SK-N-SH (cell line): ENCODE measurements around the gene STARD13. TPM values are rescaled to one million over a fixed set of nuclear protein-coding genes. Genes with fewer than 3 reads are reported as not detected.

Experiments
- CTCF ChIA-PET: fragments of 300-600, 350-600 bp; formaldehyde crosslinking; extraction: SDS; loops from one replicate; lab custom pipeline; 2021; lab: Yijun Ruan, JAX
- POLR2A ChIA-PET: fragments of 350-600 bp; sonication (Branson Sonifier 250); formaldehyde crosslinking; extraction: SDS; loops from one replicate; lab custom pipeline; 2020; ENCODE audit warnings: antibody characterized with exemption, inconsistent platforms; lab: Yijun Ruan, JAX
- DNase-seq: peaks from one replicate; pipeline ENCODE4 v3.0.0; 2012
- H2AFZ ChIP-seq: fragments of 200-600 bp; sonication (generic); 2 replicates; pipeline ENCODE4 v1.8.1; 2016; ENCODE audit warnings: antibody characterized with exemption, mild to moderate bottlenecking, low read depth
- H3F3A ChIP-seq: fragments of 200-600 bp; sonication (generic); replicated peaks from 2 replicates; pipeline ENCODE3; 2016; ENCODE audit warnings: antibody characterized with exemption, mild to moderate bottlenecking; ENCODE audit not compliant: insufficient read depth
- H3K27ac ChIP-seq, 2 experiments: fragments of 200-500 bp in 1 of 2; fragments of 200-600 bp in 1 of 2; sonication (Bioruptor generic) in 1 of 2; sonication (generic), shearing (Covaris generic) in 1 of 2; 2 replicates each; pipeline versions ENCODE4 v1.5.1 to v1.6.1; 2014 to 2016; ENCODE audit warnings: low read depth in 2 of 2, inconsistent platforms in 1 of 2, low read length in 1 of 2, mild to moderate bottlenecking in 1 of 2, mixed read lengths in 1 of 2
- H3K27me3 ChIP-seq: fragments of 200-600 bp; sonication (generic), shearing (Covaris generic); 2 replicates; pipeline ENCODE4 v1.6.1; 2016; ENCODE audit warnings: mixed run types; ENCODE audit not compliant: insufficient read depth
- H3K36me3 ChIP-seq, 2 experiments: fragments of 200-500 bp in 1 of 2; fragments of 200-600 bp in 1 of 2; sonication (Bioruptor generic) in 1 of 2; sonication (generic) in 1 of 2; replicated peaks in 1 of 2; 2 replicates each; pipeline versions ENCODE3 to v1.5.1; 2014 to 2016; ENCODE audit warnings: low read length in 1 of 2, mild to moderate bottlenecking in 1 of 2; ENCODE audit not compliant: insufficient read depth in 2 of 2, control insufficient read depth in 1 of 2
- H3K4me1 ChIP-seq, 2 experiments: fragments of 200-500 bp in 1 of 2; fragments of 200-600 bp in 1 of 2; sonication (Bioruptor generic) in 1 of 2; sonication (generic), shearing (Covaris generic) in 1 of 2; 2 replicates each; pipeline versions ENCODE4 v1.5.1 to v1.6.1; 2014 to 2016; ENCODE audit warnings: low read depth in 1 of 2, low read length in 1 of 2, mixed run types in 1 of 2; ENCODE audit not compliant: insufficient read depth in 2 of 2, control insufficient read depth in 1 of 2
- H3K4me2 ChIP-seq: fragments of 200-600 bp; sonication (generic), shearing (Covaris generic); 2 replicates; pipeline ENCODE4 v1.6.1; 2017; ENCODE audit warnings: mixed run types
- H3K4me3 ChIP-seq, 2 experiments: fragments of 200-500 bp in 1 of 2; fragments of 200-600 bp in 1 of 2; sonication (Bioruptor generic) in 1 of 2; sonication (generic), shearing (Covaris generic) in 1 of 2; 2 replicates each; pipeline versions ENCODE4 v1.5.1 to v1.8.1; 2014 to 2016; ENCODE audit warnings: low read depth in 2 of 2, inconsistent platforms in 1 of 2, low read length in 1 of 2, mild to moderate bottlenecking in 1 of 2, mixed read lengths in 1 of 2, moderate library complexity in 1 of 2
- H3K79me2 ChIP-seq: fragments of 200-600 bp; sonication (generic); 2 replicates; pipeline ENCODE4 v1.8.1; 2017; ENCODE audit warnings: mild to moderate bottlenecking; ENCODE audit not compliant: insufficient read depth
- H3K9ac ChIP-seq: fragments of 200-600 bp; sonication (generic); 2 replicates; pipeline ENCODE4 v1.6.1; 2017; ENCODE audit warnings: mixed run types
- H3K9me2 ChIP-seq: fragments of 200-600 bp; sonication (generic); 2 replicates; pipeline ENCODE4 v1.6.1; 2017; ENCODE audit warnings: mixed run types
- H3K9me3 ChIP-seq: fragments of 200-600 bp; sonication (generic); 2 replicates; pipeline ENCODE4 v1.6.1; 2017; ENCODE audit warnings: mixed run types, mild to moderate bottlenecking, moderate library complexity
- H4K20me1 ChIP-seq: fragments of 200-600 bp; sonication (generic); 2 replicates; pipeline ENCODE4 v1.6.1; 2017; ENCODE audit warnings: mild to moderate bottlenecking, mixed run types; ENCODE audit not compliant: insufficient read depth
- FOSL2 ChIP-seq: IDR thresholded peaks from 2 replicates; pipeline ENCODE4 v1.4.0; 2012; ENCODE audit warnings: low read depth, mild to moderate bottlenecking, moderate library complexity, borderline replicate concordance
- FOXM1 ChIP-seq: IDR thresholded peaks from 2 replicates; pipeline ENCODE4 v1.4.0; 2012; ENCODE audit warnings: low read depth, mild to moderate bottlenecking
- GABPA ChIP-seq: IDR thresholded peaks from 2 replicates; pipeline ENCODE4 v1.4.0; 2012; ENCODE audit warnings: low read depth, mild to moderate bottlenecking
- GATA2 ChIP-seq: sonication (generic); formaldehyde crosslinking; IDR thresholded peaks from 2 replicates; pipeline ENCODE4 v1.5.0; 2020; ENCODE audit warnings: mild to moderate bottlenecking, missing genetic modification reagents
- IRF3 ChIP-seq: fragments of 150-350 bp; IDR thresholded peaks from 2 replicates; pipeline ENCODE4 v1.6.1; 2016; ENCODE audit warnings: mild to moderate bottlenecking, low read depth, low read length
- JUND ChIP-seq: IDR thresholded peaks from 2 replicates; pipeline ENCODE4 v1.4.0; 2012
- MEF2A ChIP-seq: IDR thresholded peaks from 2 replicates; pipeline ENCODE4 v1.4.0; 2012; ENCODE audit warnings: low read depth, borderline replicate concordance
- MXI1 ChIP-seq: IDR thresholded peaks from 2 replicates; pipeline ENCODE4 v1.6.1; 2012; ENCODE audit warnings: mild to moderate bottlenecking, low read depth, low read length, improper control_type of control experiment
- NRF1 ChIP-seq: IDR thresholded peaks from 2 replicates; pipeline ENCODE4 v1.6.1; 2012; ENCODE audit warnings: low read depth, mild to moderate bottlenecking, low read length
- RAD21 ChIP-seq: IDR thresholded peaks from 2 replicates; pipeline ENCODE4 v1.6.1; 2012; ENCODE audit warnings: mild to moderate bottlenecking, low read length
- RFX5 ChIP-seq: IDR thresholded peaks from 2 replicates; pipeline ENCODE4 v1.6.1; 2012; ENCODE audit warnings: mild to moderate bottlenecking, improper control_type of control experiment, low read length
- RXRA ChIP-seq: IDR thresholded peaks from 2 replicates; pipeline ENCODE4 v1.4.0; 2012; ENCODE audit warnings: low read depth, mild to moderate bottlenecking, borderline replicate concordance
- SMC3 ChIP-seq: IDR thresholded peaks from 2 replicates; pipeline ENCODE4 v1.6.1; 2012; ENCODE audit warnings: low read depth, low read length, improper control_type of control experiment
- TAF1 ChIP-seq: IDR thresholded peaks from 2 replicates; pipeline ENCODE4 v1.6.1; 2012; ENCODE audit warnings: low read depth, mild to moderate bottlenecking, low read length, moderate library complexity, borderline replicate concordance
- USF2 ChIP-seq: fragments of 150-350 bp; IDR thresholded peaks from 2 replicates; pipeline ENCODE4 v1.6.1; 2017; ENCODE audit warnings: antibody characterized with exemption, low read length, low read depth, borderline replicate concordance
- ZBTB33 ChIP-seq: IDR thresholded peaks from 2 replicates; pipeline ENCODE4 v1.4.0; 2012; ENCODE audit warnings: low read depth, borderline replicate concordance
- WGBS: methylation state at CpG from one replicate; pipeline ENCODE4 v1.1.6; 2017; ENCODE audit warnings: low lambda C conversion rate; 5-methylcytosine and 5-hydroxymethylcytosine counted together
- polyA plus RNA-seq, 3 experiments: library from polyadenylated mRNA; depleted of rRNA; stranded (reverse); fragments of >200 nt; gene quantifications; 2 replicates each; pipeline ENCODE4 v1.2.3, GENCODE V29; 2012
- TF ChIP-seq, protein P1 (sequence below): IDR thresholded peaks from 2 replicates; pipeline ENCODE4 v1.6.1; 2012; ENCODE audit warnings: mild to moderate bottlenecking, low read depth, low read length, moderate library complexity
- TF ChIP-seq, protein P2 (sequence below): IDR thresholded peaks from 2 replicates; pipeline ENCODE4; 2012
- TF ChIP-seq, protein P3 (sequence below): fragments of 200-600 bp; sonication (generic); IDR thresholded peaks from 2 replicates; pipeline ENCODE4 v1.6.1; 2017; ENCODE audit warnings: antibody characterized with exemption, mild to moderate bottlenecking, moderate library complexity

The STARD13 gene
- polyA plus RNA-seq, 1 of the 3 experiments (the other 2 are of a cell fraction): 5.7 TPM

DNA sequence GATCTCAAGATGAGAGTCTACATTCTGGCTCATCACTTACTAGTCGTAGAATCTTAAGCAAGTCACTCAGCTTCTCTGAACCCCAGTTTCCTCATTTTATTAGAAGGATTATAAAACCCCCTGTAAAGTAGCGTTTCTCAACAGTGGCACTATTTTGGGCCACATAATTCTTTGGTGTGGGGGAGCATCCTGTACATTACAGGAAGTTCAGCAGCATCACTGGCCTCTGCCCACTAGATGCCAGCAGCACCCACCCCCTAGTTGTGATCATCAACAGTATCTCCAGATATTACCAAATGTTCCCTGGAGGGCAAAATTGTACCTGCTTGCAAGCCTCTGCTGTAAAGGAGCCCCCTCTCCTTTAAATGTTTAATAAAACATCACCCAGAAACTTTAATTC lies 22.6 kb downstream of the STARD13 start:
- Histone ChIP-seq H3K27me3 (no peaks in the 10 kb centered on the region), H3K36me3 (no peaks in the 10 kb centered on the region), H3K4me1 (peaks cover 10 to 55% of the 10 kb centered on the region in 2 experiments; a peak in 2 of 4 replicates), H3K9me2 (no peaks in the 10 kb centered on the region), H3K4me2 (0 out of 2 replicates have a peak overlapping the region, but pooled peaks have one; percentile 7), H3K27ac (peak overlapping the region in 1 of 2 experiments; percentile 61; a peak in 2 of 4 replicates), H4K20me1 (no peaks in the 10 kb centered on the region), H3K9ac (no peak overlapping the region), H2AFZ (no peak overlapping the region), H3K9me3 (no peaks in the 10 kb centered on the region), H3K4me3 (no peak overlapping the region), H3K79me2 (peaks cover 87% of the 10 kb centered on the region), H3F3A (peaks cover 10% of the 10 kb centered on the region)
- DNase-seq: no peak
- TF ChIP-seq TAF1 (no peak), USF2 (no peak), MXI1 (no peak), FOXM1 (no peak), GABPA (no peak), GATA2 (CRISPR knock-in tag) (no peak), ZBTB33 (no peak), IRF3 (no peak), RAD21 (peak; percentile 59), MEF2A (no peak), RXRA (no peak), JUND (no peak), SMC3 (peak; percentile 34), RFX5 (no peak), NRF1 (no peak), FOSL2 (no peak)
- TF ChIP-seq, protein P1, sequence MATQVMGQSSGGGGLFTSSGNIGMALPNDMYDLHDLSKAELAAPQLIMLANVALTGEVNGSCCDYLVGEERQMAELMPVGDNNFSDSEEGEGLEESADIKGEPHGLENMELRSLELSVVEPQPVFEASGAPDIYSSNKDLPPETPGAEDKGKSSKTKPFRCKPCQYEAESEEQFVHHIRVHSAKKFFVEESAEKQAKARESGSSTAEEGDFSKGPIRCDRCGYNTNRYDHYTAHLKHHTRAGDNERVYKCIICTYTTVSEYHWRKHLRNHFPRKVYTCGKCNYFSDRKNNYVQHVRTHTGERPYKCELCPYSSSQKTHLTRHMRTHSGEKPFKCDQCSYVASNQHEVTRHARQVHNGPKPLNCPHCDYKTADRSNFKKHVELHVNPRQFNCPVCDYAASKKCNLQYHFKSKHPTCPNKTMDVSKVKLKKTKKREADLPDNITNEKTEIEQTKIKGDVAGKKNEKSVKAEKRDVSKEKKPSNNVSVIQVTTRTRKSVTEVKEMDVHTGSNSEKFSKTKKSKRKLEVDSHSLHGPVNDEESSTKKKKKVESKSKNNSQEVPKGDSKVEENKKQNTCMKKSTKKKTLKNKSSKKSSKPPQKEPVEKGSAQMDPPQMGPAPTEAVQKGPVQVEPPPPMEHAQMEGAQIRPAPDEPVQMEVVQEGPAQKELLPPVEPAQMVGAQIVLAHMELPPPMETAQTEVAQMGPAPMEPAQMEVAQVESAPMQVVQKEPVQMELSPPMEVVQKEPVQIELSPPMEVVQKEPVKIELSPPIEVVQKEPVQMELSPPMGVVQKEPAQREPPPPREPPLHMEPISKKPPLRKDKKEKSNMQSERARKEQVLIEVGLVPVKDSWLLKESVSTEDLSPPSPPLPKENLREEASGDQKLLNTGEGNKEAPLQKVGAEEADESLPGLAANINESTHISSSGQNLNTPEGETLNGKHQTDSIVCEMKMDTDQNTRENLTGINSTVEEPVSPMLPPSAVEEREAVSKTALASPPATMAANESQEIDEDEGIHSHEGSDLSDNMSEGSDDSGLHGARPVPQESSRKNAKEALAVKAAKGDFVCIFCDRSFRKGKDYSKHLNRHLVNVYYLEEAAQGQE: no peak
- TF ChIP-seq, protein P2, sequence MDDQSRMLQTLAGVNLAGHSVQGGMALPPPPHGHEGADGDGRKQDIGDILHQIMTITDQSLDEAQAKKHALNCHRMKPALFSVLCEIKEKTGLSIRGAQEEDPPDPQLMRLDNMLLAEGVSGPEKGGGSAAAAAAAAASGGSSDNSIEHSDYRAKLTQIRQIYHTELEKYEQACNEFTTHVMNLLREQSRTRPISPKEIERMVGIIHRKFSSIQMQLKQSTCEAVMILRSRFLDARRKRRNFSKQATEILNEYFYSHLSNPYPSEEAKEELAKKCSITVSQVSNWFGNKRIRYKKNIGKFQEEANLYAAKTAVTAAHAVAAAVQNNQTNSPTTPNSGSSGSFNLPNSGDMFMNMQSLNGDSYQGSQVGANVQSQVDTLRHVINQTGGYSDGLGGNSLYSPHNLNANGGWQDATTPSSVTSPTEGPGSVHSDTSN: no peak
- TF ChIP-seq, protein P3, sequence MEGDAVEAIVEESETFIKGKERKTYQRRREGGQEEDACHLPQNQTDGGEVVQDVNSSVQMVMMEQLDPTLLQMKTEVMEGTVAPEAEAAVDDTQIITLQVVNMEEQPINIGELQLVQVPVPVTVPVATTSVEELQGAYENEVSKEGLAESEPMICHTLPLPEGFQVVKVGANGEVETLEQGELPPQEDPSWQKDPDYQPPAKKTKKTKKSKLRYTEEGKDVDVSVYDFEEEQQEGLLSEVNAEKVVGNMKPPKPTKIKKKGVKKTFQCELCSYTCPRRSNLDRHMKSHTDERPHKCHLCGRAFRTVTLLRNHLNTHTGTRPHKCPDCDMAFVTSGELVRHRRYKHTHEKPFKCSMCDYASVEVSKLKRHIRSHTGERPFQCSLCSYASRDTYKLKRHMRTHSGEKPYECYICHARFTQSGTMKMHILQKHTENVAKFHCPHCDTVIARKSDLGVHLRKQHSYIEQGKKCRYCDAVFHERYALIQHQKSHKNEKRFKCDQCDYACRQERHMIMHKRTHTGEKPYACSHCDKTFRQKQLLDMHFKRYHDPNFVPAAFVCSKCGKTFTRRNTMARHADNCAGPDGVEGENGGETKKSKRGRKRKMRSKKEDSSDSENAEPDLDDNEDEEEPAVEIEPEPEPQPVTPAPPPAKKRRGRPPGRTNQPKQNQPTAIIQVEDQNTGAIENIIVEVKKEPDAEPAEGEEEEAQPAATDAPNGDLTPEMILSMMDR: peak; percentile 44
- POLR2A ChIA-PET: no interaction called here
- CTCF ChIA-PET: interaction anchor here (0.7 to 1.4 kb wide), 5 partner anchors 29 to 614 kb away, joined by 3 to 4 read pairs (median 3); no protein-coding TSS in a partner anchor
- WGBS: 96% methylated on average over 2 of the region's 2 CpGs
